IMR-90 (cell line): ENCODE results near the gene SH3D21. TPM values are rescaled to one million over a fixed set of nuclear protein-coding genes. Genes with fewer than 3 reads are reported as not detected.

Source experiments
- ATAC-seq: fragments of 200-7000 bp; cut with Tn5 transposase; 2 replicates; pipeline ENCODE4 v1.9.1; 2020; ENCODE audit warnings: low read depth, mild to moderate bottlenecking, moderate library complexity
- BruUV-seq: library from RNA; stranded (reverse); fragments of 400-500 nt; replicated peaks from 2 replicates; lab custom pipeline; 2021; lab: Mats Ljungman, UMichigan
- CTCF ChIA-PET: fragments of 300-600 bp; formaldehyde crosslinking; extraction: SDS; loops from one replicate; lab custom pipeline; 2021; ENCODE audit warnings: antibody characterized with exemption; lab: Yijun Ruan, JAX
- POLR2A ChIA-PET: fragments of 300-600 bp; sonication (Branson Sonifier 250); formaldehyde crosslinking; loops from one replicate; lab custom pipeline; 2022; ENCODE audit warnings: antibody characterized with exemption; ENCODE audit not compliant: unreplicated experiment; lab: Charles Lee
- DNase-seq: peaks from one replicate; pipeline ENCODE4 v3.0.0; 2013
- H2AFZ ChIP-seq: replicated peaks from 2 replicates; pipeline ENCODE3; 2013; ENCODE audit warnings: low read length, mild to moderate bottlenecking; ENCODE audit not compliant: poor library complexity
- H2AK5ac ChIP-seq: 2 replicates; pipeline ENCODE4 v1.6.1; 2013; ENCODE audit warnings: low read depth, low read length, inconsistent platforms
- H2AK9ac ChIP-seq: replicated peaks from 2 replicates; pipeline ENCODE3; 2013; ENCODE audit warnings: mild to moderate bottlenecking, low read depth, low read length, moderate library complexity; ENCODE audit not compliant: poor library complexity
- H2BK120ac ChIP-seq: 2 replicates; pipeline ENCODE4 v1.6.1; 2013; ENCODE audit warnings: low read depth, low read length, inconsistent platforms
- H2BK15ac ChIP-seq: 3 replicates; pipeline ENCODE4 v1.6.1; 2013; ENCODE audit warnings: low read depth, low read length, inconsistent platforms
- H2BK20ac ChIP-seq: 2 replicates; pipeline ENCODE4 v1.6.1; 2013; ENCODE audit warnings: low read depth, mild to moderate bottlenecking, inconsistent platforms, low read length, moderate library complexity
- H2BK5ac ChIP-seq: 2 replicates; pipeline ENCODE4 v1.6.1; 2013; ENCODE audit warnings: mild to moderate bottlenecking, low read depth, low read length, inconsistent platforms; ENCODE audit not compliant: poor library complexity, severe bottlenecking
- H3K14ac ChIP-seq: replicated peaks from 2 replicates; pipeline ENCODE4 v1.6.1; 2013; ENCODE audit warnings: low read depth, low read length, inconsistent platforms
- H3K18ac ChIP-seq: 2 replicates; pipeline ENCODE4 v1.6.1; 2013; ENCODE audit warnings: low read depth, low read length, control low read depth
- H3K23ac ChIP-seq: 2 replicates; pipeline ENCODE4 v1.6.1; 2013; ENCODE audit warnings: low read depth, low read length, inconsistent platforms
- H3K27ac ChIP-seq: 2 replicates; pipeline ENCODE4 v1.5.1; 2013; ENCODE audit warnings: mild to moderate bottlenecking, control low read depth, low read length; ENCODE audit not compliant: insufficient read depth
- H3K27me3 ChIP-seq: 2 replicates; pipeline ENCODE4 v1.6.1; 2013; ENCODE audit warnings: low read length; ENCODE audit not compliant: control insufficient read depth, insufficient read depth
- H3K36me3 ChIP-seq: 2 replicates; pipeline ENCODE4 v1.6.1; 2013; ENCODE audit warnings: low read length, mixed read lengths; ENCODE audit not compliant: control insufficient read depth, insufficient read depth
- H3K4ac ChIP-seq: 2 replicates; pipeline ENCODE4 v1.6.1; 2013; ENCODE audit warnings: low read depth, low read length, inconsistent platforms
- H3K4me1 ChIP-seq: 2 replicates; pipeline ENCODE4 v1.6.1; 2013; ENCODE audit warnings: low read length, mixed read lengths; ENCODE audit not compliant: control insufficient read depth, insufficient read depth
- H3K4me2 ChIP-seq: 2 replicates; pipeline ENCODE4 v1.6.1; 2013; ENCODE audit warnings: low read depth, mild to moderate bottlenecking, control low read depth, low read length, moderate library complexity
- H3K4me3 ChIP-seq: 2 replicates; pipeline ENCODE4 v1.5.1; 2013; ENCODE audit warnings: low read depth, mild to moderate bottlenecking, control low read depth, low read length, moderate library complexity; ENCODE audit not compliant: insufficient read depth
- H3K56ac ChIP-seq: 2 replicates; pipeline ENCODE4 v1.6.1; 2013; ENCODE audit warnings: low read length, inconsistent platforms; ENCODE audit not compliant: insufficient read depth; ENCODE audit errors: extremely low read depth
- H3K79me1 ChIP-seq, 2 experiments: 2 replicates each; pipeline ENCODE4 v1.6.1; 2013; ENCODE audit warnings: low read length in 2 of 2, inconsistent platforms in 1 of 2, low read depth in 1 of 2
- H3K9ac ChIP-seq: 2 replicates; pipeline ENCODE4 v1.6.1; 2013; ENCODE audit warnings: low read depth, low read length, control low read depth
- H3K9me1 ChIP-seq: 2 replicates; pipeline ENCODE4 v1.6.1; 2013; ENCODE audit warnings: low read length, inconsistent platforms; ENCODE audit not compliant: insufficient read depth
- H3K9me3 ChIP-seq: 2 replicates; pipeline ENCODE4 v1.6.1; 2013; ENCODE audit warnings: low read length; ENCODE audit not compliant: control insufficient read depth, insufficient read depth
- H4K20me1 ChIP-seq: 2 replicates; pipeline ENCODE4 v1.6.1; 2013; ENCODE audit warnings: low read length, inconsistent platforms; ENCODE audit not compliant: insufficient read depth
- H4K5ac ChIP-seq: 2 replicates; pipeline ENCODE4 v1.6.1; 2013; ENCODE audit warnings: mild to moderate bottlenecking, low read depth, low read length, control low read depth
- H4K8ac ChIP-seq, 2 experiments: 2 replicates each; pipeline ENCODE4 v1.6.1; 2013; ENCODE audit warnings: low read depth in 2 of 2, low read length in 2 of 2, control low read depth in 1 of 2, inconsistent platforms in 1 of 2
- H4K91ac ChIP-seq: 2 replicates; pipeline ENCODE4 v1.6.1; 2013; ENCODE audit warnings: low read depth, low read length, inconsistent platforms; ENCODE audit not compliant: insufficient read depth
- BHLHE40 ChIP-seq: fragments of 150-350 bp; IDR thresholded peaks from 2 replicates; pipeline ENCODE4 v1.6.1; 2016; ENCODE audit warnings: mild to moderate bottlenecking, low read depth, low read length
- CEBPB ChIP-seq: IDR thresholded peaks from 2 replicates; pipeline ENCODE4 v1.6.1; 2012; ENCODE audit warnings: low read depth, low read length, improper control_type of control experiment
- CHD1 ChIP-seq: IDR thresholded peaks from 2 replicates; pipeline ENCODE4 v1.6.1; 2012; ENCODE audit warnings: low read depth, low read length, improper control_type of control experiment
- FOS ChIP-seq: fragments of 150-350 bp; IDR thresholded peaks from 2 replicates; pipeline ENCODE4 v1.6.1; 2016; ENCODE audit warnings: low read depth, low read length
- MAFK ChIP-seq: IDR thresholded peaks from 2 replicates; pipeline ENCODE4 v1.6.1; 2012; ENCODE audit warnings: low read depth, low read length, improper control_type of control experiment
- MAZ ChIP-seq: IDR thresholded peaks from 2 replicates; pipeline ENCODE4 v1.6.1; 2012; ENCODE audit warnings: low read depth, mild to moderate bottlenecking, low read length, improper control_type of control experiment, moderate library complexity, borderline replicate concordance
- MXI1 ChIP-seq: IDR thresholded peaks from 2 replicates; pipeline ENCODE4 v1.6.1; 2012; ENCODE audit warnings: low read depth, mild to moderate bottlenecking, low read length, moderate library complexity, borderline replicate concordance
- NFE2L2 ChIP-seq: fragments of 150-350 bp; IDR thresholded peaks from 2 replicates; pipeline ENCODE4 v1.6.1; 2016; ENCODE audit warnings: low read depth, mild to moderate bottlenecking, low read length
- POLR2A ChIP-seq: IDR thresholded peaks from 2 replicates; pipeline ENCODE4 v1.6.1; 2012; ENCODE audit warnings: mild to moderate bottlenecking, low read depth, low read length
- RAD21 ChIP-seq: IDR thresholded peaks from 2 replicates; pipeline ENCODE4 v1.6.1; 2012; ENCODE audit warnings: low read length, improper control_type of control experiment
- RCOR1 ChIP-seq: IDR thresholded peaks from 2 replicates; pipeline ENCODE4 v1.6.1; 2012; ENCODE audit warnings: mild to moderate bottlenecking, low read length, improper control_type of control experiment; ENCODE audit not compliant: insufficient replicate concordance
- RFX5 ChIP-seq: IDR thresholded peaks from 2 replicates; pipeline ENCODE4 v1.8.0; 2012; ENCODE audit warnings: low read depth, mild to moderate bottlenecking, low read length, moderate library complexity
- WGBS, 2 experiments: methylation state at CpG; one replicate each; pipeline versions ENCODE4 v1.1.5 to v1.1.7; 2013; ENCODE audit warnings: missing lambda C conversion rate in 2 of 2; ENCODE audit not compliant: insufficient read length in 1 of 2; ENCODE audit errors: extremely low coverage in 2 of 2; 5-methylcytosine and 5-hydroxymethylcytosine counted together
- dilution Hi-C: fragments of 300-500 bp; cut with HindIII; formaldehyde crosslinking; loops from one replicate; pipeline ENCODE4 v1.14.3; 2018; ENCODE audit warnings: low sequenced_read_pairs; ENCODE audit not compliant: unreplicated experiment
- in situ Hi-C: fragments of 300-500 bp; cut with MboI; formaldehyde crosslinking; loops from 3 replicates; pipeline ENCODE4 v1.14.3; 2019; ENCODE audit warnings: low sequenced_read_pairs, inconsistent platforms, mixed read lengths
- intact Hi-C: fragments of 100-400 bp; cut with micrococcal nuclease; formaldehyde crosslinking; loops from 2 replicates; pipeline ENCODE4 v1.10.0; 2022
- polyA plus RNA-seq, 3 experiments: library from polyadenylated mRNA; depleted of rRNA; stranded (reverse); fragments of >200 nt; gene quantifications; 2 replicates each; pipeline ENCODE4 v1.2.3, GENCODE V29; 2012; ENCODE audit warnings: low replicate concordance in 1 of 3
- total RNA-seq: library from RNA; depleted of rRNA; stranded (reverse); fragments of >200 nt; gene quantifications from 2 replicates; pipeline ENCODE4 v1.2.3, GENCODE V29; 2012
- TF ChIP-seq, protein P1 (sequence below): fragments of 150-350 bp; IDR thresholded peaks from 2 replicates; pipeline ENCODE4 v1.6.1; 2016; ENCODE audit warnings: low read depth, mild to moderate bottlenecking, low read length, moderate library complexity, borderline replicate concordance
- TF ChIP-seq, protein P2 (sequence below): fragments of 150-350 bp; IDR thresholded peaks from 2 replicates; pipeline ENCODE4 v1.6.1; 2017; ENCODE audit warnings: mild to moderate bottlenecking, antibody characterized with exemption, low read length, low read depth

The SH3D21 gene
- total and polyA plus RNA-seq, 2 of the 4 experiments (the other 2 are of a cell fraction): 1.8 to 11.9 TPM

DNA sequence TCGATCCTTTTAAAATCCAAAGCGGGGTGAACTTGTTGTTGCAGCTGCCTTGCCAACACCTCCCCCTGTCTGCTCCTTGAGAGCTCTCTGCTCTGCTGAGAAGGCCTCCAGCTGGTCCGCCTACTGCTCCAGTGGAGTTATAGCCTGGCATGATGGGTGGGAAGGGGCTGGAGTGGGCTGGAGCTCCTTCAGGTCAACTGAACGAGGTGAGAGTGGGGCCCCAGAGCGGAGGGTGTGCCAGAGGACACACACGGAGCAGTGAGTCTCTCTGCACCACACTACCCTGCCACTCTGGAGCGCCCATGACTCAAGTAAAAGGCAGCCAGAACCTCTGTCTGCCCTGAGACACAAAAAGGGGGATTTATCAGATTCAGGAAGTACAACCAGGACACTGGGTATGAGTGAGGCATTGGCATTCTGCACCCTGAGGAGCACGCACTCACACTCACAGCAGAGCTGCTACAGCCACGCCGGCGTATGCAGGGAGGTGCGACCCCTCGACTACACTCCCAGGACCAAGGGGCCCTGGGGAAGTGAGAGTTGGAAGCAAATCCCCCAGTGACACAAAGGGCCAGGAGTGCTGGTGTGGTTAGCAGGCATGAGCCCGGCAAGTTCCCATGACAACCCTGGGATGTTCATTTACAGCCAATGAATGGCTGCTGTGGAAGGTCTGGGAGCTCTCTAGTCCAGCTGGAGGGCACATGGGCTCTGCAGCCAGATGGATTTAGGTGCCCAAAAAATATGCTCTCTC, 45.2 kb downstream of the SH3D21 start:
- WGBS, 2 experiments: no CpG with 5 or more reads among the region's 14 CpGs
- intact Hi-C loops: loop anchor here (2.0 kb wide), 2 partner anchors 29 to 69 kb away; partner anchors contain the start of gene EVA1B
- no peaks in the 10 kb centered on the region for H3K9me3 ChIP-seq
- TF ChIP-seq BHLHE40 (no peak), CEBPB (no peak), RAD21 (peak; percentile 10; the same call in 1 of the 2 replicates), RFX5 (no peak), MAFK (no peak), POLR2A (0 out of 2 replicates have a peak, but pooled peaks have one; percentile 25), MAZ (no peak), CHD1 (no peak), FOS (peak; percentile 30; the same call in 1 of the 2 replicates), RCOR1 (peak; percentile 73), NFE2L2 (no peak; the same call in 1 of the 2 replicates), MXI1 (peak; percentile 85; the same call in 1 of the 2 replicates)
- TF ChIP-seq, protein P1, sequence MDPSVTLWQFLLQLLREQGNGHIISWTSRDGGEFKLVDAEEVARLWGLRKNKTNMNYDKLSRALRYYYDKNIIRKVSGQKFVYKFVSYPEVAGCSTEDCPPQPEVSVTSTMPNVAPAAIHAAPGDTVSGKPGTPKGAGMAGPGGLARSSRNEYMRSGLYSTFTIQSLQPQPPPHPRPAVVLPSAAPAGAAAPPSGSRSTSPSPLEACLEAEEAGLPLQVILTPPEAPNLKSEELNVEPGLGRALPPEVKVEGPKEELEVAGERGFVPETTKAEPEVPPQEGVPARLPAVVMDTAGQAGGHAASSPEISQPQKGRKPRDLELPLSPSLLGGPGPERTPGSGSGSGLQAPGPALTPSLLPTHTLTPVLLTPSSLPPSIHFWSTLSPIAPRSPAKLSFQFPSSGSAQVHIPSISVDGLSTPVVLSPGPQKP: no peak
- TF ChIP-seq, protein P2, sequence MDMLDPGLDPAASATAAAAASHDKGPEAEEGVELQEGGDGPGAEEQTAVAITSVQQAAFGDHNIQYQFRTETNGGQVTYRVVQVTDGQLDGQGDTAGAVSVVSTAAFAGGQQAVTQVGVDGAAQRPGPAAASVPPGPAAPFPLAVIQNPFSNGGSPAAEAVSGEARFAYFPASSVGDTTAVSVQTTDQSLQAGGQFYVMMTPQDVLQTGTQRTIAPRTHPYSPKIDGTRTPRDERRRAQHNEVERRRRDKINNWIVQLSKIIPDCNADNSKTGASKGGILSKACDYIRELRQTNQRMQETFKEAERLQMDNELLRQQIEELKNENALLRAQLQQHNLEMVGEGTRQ: peak; percentile 41; the same call in 1 of the 2 replicates

More for the DNA sequence above, 45.2 kb downstream of the SH3D21 start:
- peak overlapping the region; percentile 99 for H2AK5ac ChIP-seq
- H2BK5ac ChIP-seq: peak overlapping the region; percentile 99
- ChIA-PET CTCF (interaction anchor here (1.0 to 3.2 kb wide), 4 partner anchors 9 to 28 kb away, joined by 4 to 18 read pairs (median 10); partner anchors contain the start of gene EVA1B), POLR2A (interaction anchor here (1.2 to 1.7 kb wide), 2 partner anchors 35 to 202 kb away, joined by 3 to 5 read pairs; partner anchors contain the start of gene TRAPPC3)
- peak overlapping the region; percentile 98 for H2BK20ac ChIP-seq
- peaks cover 49% of the 10 kb centered on the region for H3K36me3 ChIP-seq
- H3K9ac ChIP-seq: peak overlapping the region; percentile 50
- H3K79me1 ChIP-seq: peaks cover 13 to 71% of the 10 kb centered on the region in 2 experiments; a peak in 3 of 4 replicates
- H3K27me3 ChIP-seq: no peaks in the 10 kb centered on the region
- peak overlapping the region; percentile 98 for H3K14ac ChIP-seq
- peaks cover 37% of the 10 kb centered on the region for H3K9me1 ChIP-seq
- peak; percentile 66 for ATAC-seq
- BruUV-seq: no TSS peak
- H4K8ac ChIP-seq: peak overlapping the region; percentile 78 to 98
- peak overlapping the region; percentile 99 for H2BK120ac ChIP-seq
- H3K4me1 ChIP-seq: peaks cover 45% of the 10 kb centered on the region
- H2BK15ac ChIP-seq: peak overlapping the region; percentile 97
- H3K23ac ChIP-seq: peak overlapping the region; percentile 99
- H4K91ac ChIP-seq: peak overlapping the region; percentile 100
- H2AK9ac ChIP-seq: peak overlapping the region; percentile 100
- dilution Hi-C loops (no loop called here), in situ Hi-C loops (no loop called here)
- H3K27ac ChIP-seq: peak overlapping the region; percentile 91
- peak overlapping the region; percentile 77 for H4K5ac ChIP-seq
- peak; percentile 86 for DNase-seq
- peak overlapping the region; percentile 86 for H2AFZ ChIP-seq
- peak overlapping the region; percentile 81 for H3K18ac ChIP-seq
- peak overlapping the region; percentile 97 for H3K56ac ChIP-seq
- peak overlapping the region; percentile 53 for H3K4me2 ChIP-seq
- H3K4me3 ChIP-seq: no peak overlapping the region
- H4K20me1 ChIP-seq: no peaks in the 10 kb centered on the region
- peak overlapping the region; percentile 100 for H3K4ac ChIP-seq
